CD4-positive, alpha-beta T cell (primary cell): ENCODE data around the gene CNTNAP3. TPM values are rescaled to one million over a fixed set of nuclear protein-coding genes. Genes with fewer than 3 reads are reported as not detected.
"Not testable (repeated sequence)": the region's sequence is repeated elsewhere in the genome, so short reads cannot be mapped to it uniquely, and the experiment has no call there.

Experiments used
- ATAC-seq: fragments of 200-7000 bp; cut with Tn5 transposase; one replicate; pipeline ENCODE4 v1.10.0; 2022; ENCODE audit warnings: mild to moderate bottlenecking; ENCODE audit not compliant: poor library complexity
- CTCF ChIA-PET: fragments of 350-600 bp; sonication (Branson Sonifier 250); formaldehyde crosslinking; loops from one replicate; lab custom pipeline; 2021; ENCODE audit warnings: antibody characterized with exemption, inconsistent platforms; lab: Charles Lee
- POLR2A ChIA-PET: fragments of 350-600 bp; sonication (Branson Sonifier 250); formaldehyde crosslinking; loops from one replicate; lab custom pipeline; 2021; ENCODE audit warnings: antibody characterized with exemption, inconsistent platforms; lab: Charles Lee
- DNase-seq, 14 experiments: peaks; one replicate each; pipeline ENCODE4 v3.0.0-alpha.2; 2013 to 2020; ENCODE audit warnings: mixed read lengths in 2 of 14
- H3K27ac ChIP-seq, 2 donors: one replicate each; pipeline versions ENCODE4 v1.5.1 to v1.7.0; 2013; ENCODE audit warnings: low read length in 2 of 2, low read depth in 1 of 2, mild to moderate bottlenecking in 1 of 2
- H3K27me3 ChIP-seq, 2 experiments: 1 replicate in 1 of 2; 2 replicates in 1 of 2; pipeline versions ENCODE4 v1.6.1 to v1.7.0; 2013; ENCODE audit warnings: low read length in 2 of 2, control low read depth in 1 of 2, mild to moderate bottlenecking in 1 of 2, moderate library complexity in 1 of 2; ENCODE audit not compliant: insufficient read depth in 2 of 2, control insufficient read depth in 1 of 2
- H3K36me3 ChIP-seq: one replicate; pipeline ENCODE4 v1.6.1; 2013; ENCODE audit warnings: low read length, control low read depth; ENCODE audit not compliant: insufficient read depth
- H3K4me1 ChIP-seq: one replicate; pipeline ENCODE4 v1.6.1; 2013; ENCODE audit warnings: low read length, control low read depth; ENCODE audit not compliant: insufficient read depth
- H3K4me3 ChIP-seq: one replicate; pipeline ENCODE4 v1.5.1; 2013; ENCODE audit warnings: mild to moderate bottlenecking, low read length, moderate library complexity
- H3K9me3 ChIP-seq, 2 experiments: 1 replicate in 1 of 2; 2 replicates in 1 of 2; pipeline versions ENCODE4 v1.6.1 to v1.7.0; 2013; ENCODE audit warnings: low read length in 2 of 2, mild to moderate bottlenecking in 2 of 2, control low read depth in 1 of 2, moderate library complexity in 1 of 2; ENCODE audit not compliant: control insufficient read depth in 1 of 2, insufficient read depth in 1 of 2
- H3K27ac Mint-ChIP-seq: one replicate; pipeline ENCODE4 v1.8.0; 2020; ENCODE audit warnings: mixed read lengths
- H3K27me3 Mint-ChIP-seq: one replicate; pipeline ENCODE4 v1.8.0; 2021; ENCODE audit warnings: mixed read lengths
- H3K36me3 Mint-ChIP-seq: one replicate; pipeline ENCODE4 v1.8.0; 2021; ENCODE audit warnings: low read depth, mixed read lengths
- H3K4me1 Mint-ChIP-seq: one replicate; pipeline ENCODE4 v1.8.0; 2021; ENCODE audit warnings: low read depth, mixed read lengths
- H3K4me3 Mint-ChIP-seq: one replicate; pipeline ENCODE4 v1.8.0; 2020; ENCODE audit warnings: mild to moderate bottlenecking, mixed read lengths
- H3K9me3 Mint-ChIP-seq: one replicate; pipeline ENCODE4 v1.8.0; 2020; ENCODE audit warnings: mixed read lengths
- intact Hi-C, 2 experiments: fragments of 100-400 bp; cut with DNase I in 1 of 2; cut with micrococcal nuclease in 1 of 2; formaldehyde crosslinking; loops; one replicate each; pipeline versions ENCODE4 v1.15.1 to v1.9.0; 2023 to 2025; cut with DNase I, micrococcal nuclease
- total RNA-seq, 174 experiments: library from RNA in 2 of 174; stranded (reverse) in 2 of 174; gene quantifications; one replicate each; pipeline ENCODE4 v1.2.3 and lab custom pipeline; 2021 to 2026

CNTNAP3 gene
- total RNA-seq, 2 experiments from 2014 or later, result not detected

DNA sequence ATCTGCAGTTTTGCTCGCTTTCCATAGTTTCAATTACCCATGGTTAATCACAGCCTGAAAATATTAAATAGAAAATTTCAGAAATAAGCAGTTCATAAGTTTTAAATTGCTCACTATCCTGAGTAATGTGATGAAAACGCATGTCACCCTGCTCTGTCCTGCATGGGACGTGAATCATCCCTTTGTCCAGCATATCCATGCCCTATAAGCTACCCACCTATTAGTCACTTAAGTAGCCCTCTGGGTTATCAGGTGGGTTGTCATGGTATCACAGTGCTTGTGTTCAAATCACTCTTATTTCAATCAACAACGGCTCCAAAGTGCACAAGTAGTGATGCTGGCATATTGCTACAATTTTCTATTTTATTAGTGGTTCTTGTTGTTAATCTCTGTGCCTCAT, 82.1 kb downstream of the CNTNAP3 start:
- H3K9me3 ChIP-seq, DNase-seq, ATAC-seq, H3K27me3 Mint-ChIP-seq, H3K27me3 ChIP-seq, H3K36me3 ChIP-seq, H3K4me3 Mint-ChIP-seq, intact Hi-C loops, POLR2A ChIA-PET, H3K4me1 ChIP-seq, H3K4me1 Mint-ChIP-seq, H3K27ac ChIP-seq, H3K4me3 ChIP-seq, H3K27ac Mint-ChIP-seq, CTCF ChIA-PET, H3K36me3 Mint-ChIP-seq, H3K9me3 Mint-ChIP-seq: not testable (repeated sequence)

DNA sequence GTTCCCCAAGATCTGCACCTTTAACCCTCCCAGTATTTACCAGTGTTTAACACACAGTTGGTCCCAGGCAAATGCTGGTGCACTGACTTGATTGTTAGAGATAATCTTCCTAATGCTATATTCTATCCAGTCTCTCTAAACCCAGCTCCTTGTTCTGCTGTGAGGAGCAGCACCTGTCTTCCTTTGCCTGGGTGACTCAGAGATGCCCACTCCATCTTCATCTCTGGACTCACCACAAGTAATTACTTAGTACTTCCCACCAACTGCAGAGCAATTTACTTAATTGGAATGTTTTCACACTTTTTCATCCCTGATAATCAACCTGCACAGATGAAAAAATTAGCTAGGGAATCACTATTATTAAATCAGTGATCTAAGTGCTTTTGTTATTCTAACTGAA, 87.6 kb downstream of the CNTNAP3 start:
- H3K9me3 Mint-ChIP-seq, H3K4me3 ChIP-seq, CTCF ChIA-PET, ATAC-seq, H3K4me1 Mint-ChIP-seq, DNase-seq, H3K9me3 ChIP-seq, H3K4me3 Mint-ChIP-seq, H3K36me3 ChIP-seq, POLR2A ChIA-PET, H3K27ac ChIP-seq, H3K27me3 Mint-ChIP-seq, H3K4me1 ChIP-seq, intact Hi-C loops, H3K27me3 ChIP-seq, H3K27ac Mint-ChIP-seq, H3K36me3 Mint-ChIP-seq: not testable (repeated sequence)

DNA sequence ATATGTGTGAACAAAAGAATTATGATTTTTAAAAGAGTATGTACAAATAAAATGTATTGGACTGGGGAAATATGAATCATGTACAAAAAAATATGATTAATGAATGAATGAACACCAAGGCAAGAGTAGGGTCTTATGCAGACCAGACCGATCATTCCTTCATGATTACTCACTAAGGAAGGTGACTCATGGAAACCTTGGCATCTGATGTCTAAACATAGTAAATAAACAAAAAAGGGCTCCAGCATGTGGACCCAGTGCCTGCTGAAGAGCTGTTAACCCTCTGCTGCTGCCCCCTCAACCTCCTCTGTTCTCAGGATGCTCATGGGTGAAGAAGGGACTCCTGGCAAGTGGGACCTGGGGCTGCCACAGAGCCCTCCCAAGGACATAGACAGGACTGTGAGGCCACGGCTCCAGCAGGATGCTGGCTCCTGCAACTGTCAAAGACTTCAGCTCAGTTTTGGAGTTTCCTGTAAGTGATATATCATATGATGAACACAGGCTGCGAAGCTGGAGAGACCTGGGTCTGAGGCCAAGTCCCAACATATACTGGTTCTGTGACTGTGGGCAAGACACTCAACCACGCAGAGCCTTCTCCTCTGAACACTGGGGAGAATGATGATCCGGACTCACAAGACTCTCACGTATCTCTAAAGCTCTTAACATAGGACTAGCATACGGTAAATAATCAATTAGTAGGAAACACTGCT, 89.8 kb downstream of the CNTNAP3 start:
- H3K27me3 Mint-ChIP-seq, H3K4me3 ChIP-seq, H3K27ac ChIP-seq, POLR2A ChIA-PET, CTCF ChIA-PET, H3K4me3 Mint-ChIP-seq, H3K27me3 ChIP-seq, H3K9me3 ChIP-seq, H3K36me3 ChIP-seq, H3K4me1 ChIP-seq, ATAC-seq, intact Hi-C loops, DNase-seq, H3K36me3 Mint-ChIP-seq, H3K27ac Mint-ChIP-seq, H3K4me1 Mint-ChIP-seq, H3K9me3 Mint-ChIP-seq: not testable (repeated sequence)

DNA sequence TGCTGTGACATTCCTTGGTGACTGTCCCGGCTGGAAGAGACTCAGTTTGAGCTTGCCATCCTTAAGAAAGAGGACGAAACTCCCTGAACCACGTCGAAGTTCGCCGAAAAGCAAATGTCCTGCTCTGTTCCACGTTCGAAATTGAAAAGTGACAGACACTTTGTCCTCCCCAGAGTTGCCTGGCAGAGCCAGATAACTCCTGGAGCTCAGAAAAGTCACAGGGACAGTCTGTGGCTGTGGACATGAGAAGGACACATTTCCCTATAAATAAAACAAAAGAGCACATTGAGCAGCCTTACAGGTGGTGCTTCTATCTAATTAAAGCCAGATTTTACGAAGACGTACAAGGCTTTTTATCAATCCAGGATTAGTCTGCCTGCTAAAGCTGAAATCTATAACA, 116.6 kb downstream of the CNTNAP3 start:
- H3K4me1 Mint-ChIP-seq, H3K27ac Mint-ChIP-seq, H3K9me3 Mint-ChIP-seq, H3K36me3 ChIP-seq, H3K27me3 ChIP-seq, CTCF ChIA-PET, H3K9me3 ChIP-seq, DNase-seq, intact Hi-C loops, H3K4me1 ChIP-seq, POLR2A ChIA-PET, ATAC-seq, H3K4me3 Mint-ChIP-seq, H3K27ac ChIP-seq, H3K4me3 ChIP-seq, H3K27me3 Mint-ChIP-seq, H3K36me3 Mint-ChIP-seq: not testable (repeated sequence)

DNA sequence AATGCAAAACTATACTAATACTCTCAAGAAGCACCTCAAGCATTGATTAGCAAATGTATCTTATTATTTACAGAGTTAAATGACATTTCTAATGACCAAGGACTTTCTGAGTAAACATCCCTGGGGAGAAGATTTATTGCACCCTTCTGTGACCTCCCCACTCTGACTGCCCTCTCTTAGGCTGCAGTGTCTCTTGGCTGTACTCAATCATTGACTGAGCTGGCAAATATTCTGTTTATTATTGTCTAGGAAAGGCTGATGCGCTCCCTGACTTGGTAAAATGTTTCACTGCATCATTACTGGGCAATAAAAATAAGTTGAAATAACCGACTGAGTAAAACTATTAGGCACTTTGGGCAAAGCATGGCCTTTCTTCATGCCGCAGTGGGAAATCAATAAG, 130.3 kb downstream of the CNTNAP3 start:
- POLR2A ChIA-PET, H3K36me3 ChIP-seq, H3K9me3 ChIP-seq, CTCF ChIA-PET, H3K4me1 ChIP-seq, H3K4me3 ChIP-seq, intact Hi-C loops, ATAC-seq, H3K27ac Mint-ChIP-seq, H3K9me3 Mint-ChIP-seq, H3K4me1 Mint-ChIP-seq, H3K4me3 Mint-ChIP-seq, H3K27ac ChIP-seq, H3K36me3 Mint-ChIP-seq, DNase-seq, H3K27me3 ChIP-seq, H3K27me3 Mint-ChIP-seq: not testable (repeated sequence)

DNA sequence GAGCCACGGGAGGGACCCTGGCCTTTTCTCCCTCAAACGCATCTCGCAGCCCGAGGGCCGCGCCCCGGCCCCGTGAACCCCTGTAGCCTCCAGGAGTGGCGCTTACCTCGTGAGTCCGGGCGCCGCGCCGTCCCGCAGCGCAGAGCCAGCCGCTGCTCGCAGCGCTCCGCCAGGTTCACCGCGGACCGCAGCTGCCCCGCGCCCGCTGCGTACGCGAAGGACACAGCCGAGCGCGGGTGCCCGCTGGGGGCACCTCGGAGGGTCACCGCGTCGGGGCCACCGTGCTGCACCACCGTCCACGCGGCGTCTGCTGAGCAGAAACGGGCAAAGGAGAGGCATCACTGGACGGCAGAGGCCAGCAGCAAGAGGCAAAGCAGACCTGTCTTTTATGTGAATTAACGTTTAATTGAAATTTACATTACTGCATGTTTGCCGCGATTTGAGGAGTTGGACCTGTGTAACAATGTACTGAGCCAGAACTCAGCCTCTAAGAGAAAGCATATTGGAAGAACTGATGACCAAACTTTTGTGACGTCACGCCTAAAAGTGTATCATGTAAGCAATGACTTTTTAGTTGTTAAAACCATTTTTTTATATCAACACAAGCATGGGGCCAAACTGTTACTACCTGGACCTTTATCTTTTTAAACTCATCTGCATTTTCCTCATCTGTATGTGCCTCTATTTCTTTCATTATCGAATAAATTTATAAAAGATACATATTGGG, 155.0 kb downstream of the CNTNAP3 start:
- ATAC-seq, H3K9me3 Mint-ChIP-seq, H3K4me3 ChIP-seq, POLR2A ChIA-PET, H3K36me3 ChIP-seq, H3K27ac ChIP-seq, CTCF ChIA-PET, H3K27ac Mint-ChIP-seq, H3K4me1 ChIP-seq, H3K4me1 Mint-ChIP-seq, H3K4me3 Mint-ChIP-seq, H3K27me3 Mint-ChIP-seq, H3K36me3 Mint-ChIP-seq, H3K9me3 ChIP-seq, intact Hi-C loops, H3K27me3 ChIP-seq: not testable (repeated sequence)
- DNase-seq, result peak in 1 of 14 experiments; percentile 2

DNA sequence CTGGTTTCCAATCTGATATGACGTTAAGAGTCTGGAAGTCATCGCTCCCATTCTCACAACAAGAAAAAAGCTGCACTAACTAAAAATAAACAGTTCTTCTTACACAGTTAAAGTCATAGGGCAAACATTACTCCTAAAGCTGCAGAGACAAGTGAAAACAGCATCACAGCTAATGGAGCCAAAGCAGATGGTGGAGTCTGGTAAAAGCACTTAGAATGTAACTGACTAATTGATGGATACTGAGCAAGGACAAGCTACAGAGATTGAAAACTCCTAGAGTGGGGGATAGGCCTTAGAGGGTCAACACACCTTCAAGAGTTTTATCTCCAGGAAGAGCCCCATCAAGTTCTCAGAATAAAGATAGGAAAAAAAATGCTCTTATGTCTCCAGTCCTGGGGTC, 166.6 kb downstream of the CNTNAP3 start:
- H3K4me1 Mint-ChIP-seq, H3K36me3 ChIP-seq, H3K27me3 ChIP-seq, H3K4me1 ChIP-seq, H3K4me3 ChIP-seq, H3K27me3 Mint-ChIP-seq, H3K27ac Mint-ChIP-seq, H3K36me3 Mint-ChIP-seq, intact Hi-C loops, ATAC-seq, H3K4me3 Mint-ChIP-seq, DNase-seq, H3K27ac ChIP-seq, POLR2A ChIA-PET, CTCF ChIA-PET, H3K9me3 ChIP-seq, H3K9me3 Mint-ChIP-seq: not testable (repeated sequence)
